Activated naive CD4-positive, alpha-beta T cell treated with anti-CD3 and anti-CD28 coated beads, Interleukin-2, amount 50 U/mL, for 16 hours (primary cell): ENCODE measurements around the gene CLECL1.
A peak's percentile ranks its signal among the peaks of the same experiment; 100 is the strongest.
"Not testable (repeated sequence)": the region's sequence is repeated elsewhere in the genome, so short reads cannot be mapped to it uniquely, and the experiment has no call there.

Source experiments
- DNase-seq: peaks from one replicate; pipeline ENCODE4 v3.0.0-alpha.2; 2020

CLECL1 gene

DNA sequence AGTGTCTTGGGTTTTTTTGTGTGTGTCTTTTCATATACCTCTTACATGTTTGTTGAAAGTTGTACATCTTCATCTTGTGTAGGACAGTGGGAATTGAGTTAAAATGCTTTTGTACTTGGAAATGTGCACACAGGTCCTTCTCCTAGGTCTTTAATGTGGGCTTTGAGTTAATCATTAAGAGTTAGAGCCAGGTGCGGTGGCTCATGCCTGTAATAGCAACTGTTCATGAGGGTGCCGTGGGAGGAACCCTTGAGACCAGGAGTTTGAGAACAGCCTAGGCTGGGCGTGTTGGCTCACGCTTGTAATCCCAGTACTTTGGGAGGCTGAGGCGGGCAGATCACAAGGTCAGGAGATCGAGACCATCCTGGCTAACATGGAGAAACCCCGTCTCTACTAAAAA, 13.9 kb downstream of the CLECL1 start:
- DNase-seq: no peak

DNA sequence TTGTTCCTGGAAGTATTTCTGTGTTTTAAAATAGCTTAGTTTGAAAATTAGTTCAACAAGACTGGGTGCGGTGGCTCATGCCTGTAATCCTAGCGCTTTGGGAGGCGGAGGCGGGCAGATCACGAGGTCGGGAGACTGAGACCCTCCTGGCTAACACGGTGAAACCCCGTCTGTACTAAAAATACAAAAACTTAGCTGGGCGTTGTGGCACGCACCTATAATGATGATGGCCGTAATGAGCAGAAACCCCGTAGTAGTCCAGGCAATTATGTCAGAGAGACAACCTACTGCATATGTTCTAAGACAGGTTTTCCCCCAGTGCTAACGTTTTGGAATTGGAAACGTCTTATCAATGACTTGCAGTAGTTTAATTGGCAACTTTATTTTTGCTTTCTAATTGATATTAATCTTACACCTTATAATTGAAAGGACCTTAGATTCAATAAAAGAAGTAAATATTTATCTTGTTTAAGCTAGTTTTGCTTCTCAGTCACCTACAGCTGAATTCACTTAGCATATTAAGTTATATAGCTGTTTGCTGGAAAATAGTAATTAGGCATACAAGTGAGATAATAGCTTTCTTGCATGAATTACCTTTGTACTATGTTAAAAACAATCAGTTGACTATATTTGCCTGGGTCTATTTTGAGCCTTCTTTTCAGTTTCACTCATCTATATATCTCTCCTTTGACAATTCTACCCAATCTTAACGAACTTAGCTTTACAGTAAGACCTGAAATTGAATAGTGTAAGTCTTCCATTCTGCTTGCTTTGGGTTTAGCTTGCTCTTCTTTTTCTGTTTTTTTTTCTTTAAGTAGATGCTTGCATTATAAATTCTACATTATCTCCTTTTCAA, 15.6 kb downstream of the CLECL1 start:
- no peak for DNase-seq

DNA sequence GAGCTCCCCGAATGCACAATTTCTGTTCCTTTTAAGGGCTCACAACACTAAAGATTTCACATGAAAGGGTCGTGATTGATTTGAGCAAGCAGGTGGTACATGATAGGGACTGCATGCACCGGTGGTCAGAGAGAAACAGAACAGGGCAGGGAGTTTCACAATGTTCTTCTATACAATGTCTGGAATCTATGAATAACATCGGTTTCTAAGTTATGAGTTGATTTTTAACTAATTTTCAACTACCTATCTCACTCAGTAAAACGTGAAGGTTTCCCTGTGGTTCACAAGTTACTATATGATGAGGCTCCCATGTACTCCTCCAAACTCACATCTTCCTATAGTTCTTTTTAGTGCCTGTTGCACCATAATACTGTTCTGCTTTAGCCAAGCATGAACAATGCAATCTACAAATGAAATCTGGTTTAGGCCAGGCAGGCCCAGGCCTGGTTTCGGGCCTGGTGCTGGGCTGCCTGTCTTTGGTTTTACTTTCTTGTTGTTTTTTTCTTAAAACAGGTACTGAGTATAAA, 19.8 kb downstream of the CLECL1 start:
- DNase-seq: not testable (repeated sequence)

DNA sequence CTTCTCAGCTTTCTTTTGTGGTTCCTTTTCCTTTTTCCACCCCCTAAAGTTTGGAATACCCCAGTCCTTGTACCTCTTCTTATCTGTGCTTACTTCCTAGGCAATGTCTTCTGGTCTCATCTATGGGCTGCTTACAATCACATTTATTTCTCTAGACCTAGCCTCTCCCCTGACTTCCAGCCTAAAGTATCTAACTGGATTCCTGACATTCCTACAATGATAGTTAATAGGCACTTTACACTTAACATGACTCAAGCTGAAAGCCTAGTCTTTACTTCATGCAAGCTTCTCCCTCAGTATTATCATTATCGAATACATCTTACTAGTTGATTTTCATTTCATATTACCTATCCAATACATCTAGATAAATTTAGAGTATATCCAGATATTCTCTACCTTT, 21.2 kb downstream of the CLECL1 start:
- no peak for DNase-seq

GRCh38 chr12:9710584-9711375, 22.1 kb downstream of the CLECL1 start:
- DNase-seq: no peak

DNA sequence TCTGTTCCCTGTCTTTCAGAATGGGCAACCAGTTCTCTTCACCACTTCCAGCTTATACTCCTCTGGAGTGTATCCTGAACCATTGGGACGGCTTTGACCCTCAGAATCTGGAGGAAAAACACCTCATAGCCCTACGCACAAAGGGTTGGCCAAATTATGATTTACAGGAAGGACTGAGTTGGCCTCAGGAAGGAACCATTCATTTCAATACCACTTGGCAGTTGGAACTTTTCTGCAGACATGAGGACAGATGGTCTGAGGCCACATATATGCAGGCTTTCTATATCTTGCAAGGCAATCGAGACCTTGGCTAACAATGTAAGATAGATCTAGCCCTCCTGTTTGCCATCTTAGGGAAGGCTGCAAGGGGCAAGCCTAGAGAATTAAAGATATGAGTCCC, 24.0 kb downstream of the CLECL1 start:
- no peak for DNase-seq

GRCh38 chr12:9707864-9708808, 24.8 kb downstream of the CLECL1 start:
- DNase-seq: peak; percentile 66

GRCh38 chr12:9707356-9707755, 25.5 kb downstream of the CLECL1 start:
- DNase-seq: no peak

DNA sequence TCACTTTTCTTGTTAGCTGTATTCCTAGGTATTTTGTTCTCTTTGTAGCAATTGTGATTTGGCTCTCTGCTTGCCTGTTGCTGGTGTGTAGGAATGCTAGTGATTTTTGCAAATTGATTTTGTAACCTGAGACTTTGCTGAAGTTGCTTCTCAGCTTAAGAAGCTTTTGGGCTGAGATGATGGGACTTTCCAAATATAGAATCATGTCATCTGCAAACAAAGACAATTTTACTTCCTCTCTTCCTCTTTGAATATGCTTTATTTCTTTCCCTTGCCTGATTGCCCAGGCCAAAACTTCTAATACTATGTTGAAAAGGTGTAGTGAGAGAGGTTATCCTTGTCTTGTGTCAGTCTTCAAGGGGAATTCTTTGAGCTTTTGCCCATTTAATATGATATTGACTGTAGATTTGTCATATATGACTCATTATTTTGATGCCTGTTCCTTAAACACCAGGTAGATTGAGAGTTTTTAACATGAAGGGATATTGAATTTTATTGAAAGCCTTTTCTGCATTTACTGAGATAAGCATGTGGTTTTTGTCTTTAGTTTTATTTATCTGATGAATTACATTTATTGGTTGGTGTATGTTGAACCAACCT, 26.7 kb downstream of the CLECL1 start:
- DNase-seq: no peak

DNA sequence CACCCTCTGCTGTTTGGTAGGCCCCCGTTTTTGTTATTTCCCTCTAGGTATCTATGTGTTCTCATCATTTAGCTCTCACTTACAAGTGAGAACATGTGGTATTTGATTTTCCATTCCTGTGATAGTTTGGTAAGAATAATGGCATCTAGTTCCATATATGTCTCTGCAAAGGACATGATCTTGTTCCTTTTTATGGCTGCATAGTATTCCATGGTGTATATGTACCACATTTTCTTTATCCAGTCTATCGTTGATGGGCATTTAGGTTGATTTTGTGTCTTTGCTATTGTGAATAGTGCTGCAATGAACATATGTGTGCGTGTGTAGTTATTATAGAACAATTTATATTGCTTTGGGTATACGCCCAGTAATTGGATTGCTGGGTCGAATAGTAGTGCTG, 28.3 kb downstream of the CLECL1 start:
- not testable (repeated sequence) for DNase-seq

DNA sequence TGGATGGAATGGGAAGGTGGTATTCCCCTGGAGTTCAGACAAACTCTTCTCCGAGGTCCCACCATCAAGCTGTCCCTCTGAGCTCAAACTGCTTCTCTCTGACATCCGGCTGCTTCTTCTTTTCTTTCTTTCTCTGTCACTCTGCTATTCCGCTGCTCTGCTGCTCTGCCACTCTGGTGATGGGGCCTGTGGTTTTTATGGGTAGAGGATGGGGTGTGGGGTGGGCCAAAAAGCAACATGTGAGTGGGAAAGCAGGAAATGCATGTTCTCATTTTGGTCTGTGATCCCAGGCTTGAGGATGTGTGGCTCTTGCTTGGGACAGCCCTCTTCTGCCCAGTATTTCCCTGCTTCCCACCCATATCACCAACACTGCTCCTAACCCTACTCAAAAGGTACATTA, 30.6 kb downstream of the CLECL1 start:
- peak; percentile 33 for DNase-seq

DNA sequence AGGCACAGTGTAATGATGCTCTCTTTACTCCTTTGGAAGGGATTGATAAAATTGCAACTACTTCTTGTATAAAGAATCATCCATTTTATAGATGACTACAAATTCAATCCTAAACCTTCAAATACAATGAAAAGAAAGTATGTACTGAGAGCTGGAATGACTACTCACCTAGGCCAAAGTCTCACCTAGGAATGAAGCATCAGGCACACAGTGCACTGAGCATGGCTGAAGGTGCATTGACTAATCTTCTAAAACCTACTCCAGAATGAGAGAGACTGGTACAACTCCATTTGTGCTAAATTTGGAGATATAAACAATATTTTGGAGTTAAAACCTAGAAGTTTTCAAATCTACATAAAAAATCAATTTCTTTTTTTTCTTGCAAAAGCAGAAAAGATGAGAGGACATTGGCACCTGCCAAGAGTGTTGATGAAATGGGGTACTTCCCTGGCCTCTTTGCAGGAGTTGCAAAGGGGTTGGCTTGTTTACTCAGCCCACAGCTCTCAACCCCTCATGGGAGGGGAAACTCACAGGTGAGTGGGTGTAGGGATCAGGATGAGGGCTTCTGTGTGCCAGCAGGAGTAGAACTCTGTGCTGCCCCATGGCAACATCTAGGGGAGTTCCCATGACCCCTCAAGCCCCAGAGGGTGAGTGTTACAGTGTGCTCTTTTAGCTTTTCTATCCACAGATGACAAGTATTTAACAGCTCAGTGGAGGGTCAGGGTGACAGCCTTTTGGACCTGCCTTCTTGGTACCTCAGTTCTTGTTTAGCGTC, 31.3 kb downstream of the CLECL1 start:
- DNase-seq: peak; percentile 26

DNA sequence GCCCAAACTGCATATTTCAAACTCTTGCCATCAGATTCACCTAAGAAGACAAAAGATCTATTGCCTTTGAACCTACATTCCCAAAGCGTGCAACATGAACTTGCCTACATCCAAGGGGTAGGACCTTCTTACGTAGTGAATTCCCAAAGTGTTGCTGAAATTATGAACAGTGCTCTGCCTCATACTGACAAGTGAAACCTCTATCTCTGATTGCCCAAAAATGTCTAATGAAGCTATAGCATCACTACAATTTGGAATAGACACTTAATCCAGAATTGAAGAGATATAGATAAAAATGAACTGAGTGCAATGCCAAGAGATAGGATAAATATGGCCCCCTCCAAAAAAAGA, 32.3 kb downstream of the CLECL1 start:
- DNase-seq: no peak

GRCh38 chr12:9699898-9700605, 32.8 kb downstream of the CLECL1 start:
- DNase-seq: no peak

DNA sequence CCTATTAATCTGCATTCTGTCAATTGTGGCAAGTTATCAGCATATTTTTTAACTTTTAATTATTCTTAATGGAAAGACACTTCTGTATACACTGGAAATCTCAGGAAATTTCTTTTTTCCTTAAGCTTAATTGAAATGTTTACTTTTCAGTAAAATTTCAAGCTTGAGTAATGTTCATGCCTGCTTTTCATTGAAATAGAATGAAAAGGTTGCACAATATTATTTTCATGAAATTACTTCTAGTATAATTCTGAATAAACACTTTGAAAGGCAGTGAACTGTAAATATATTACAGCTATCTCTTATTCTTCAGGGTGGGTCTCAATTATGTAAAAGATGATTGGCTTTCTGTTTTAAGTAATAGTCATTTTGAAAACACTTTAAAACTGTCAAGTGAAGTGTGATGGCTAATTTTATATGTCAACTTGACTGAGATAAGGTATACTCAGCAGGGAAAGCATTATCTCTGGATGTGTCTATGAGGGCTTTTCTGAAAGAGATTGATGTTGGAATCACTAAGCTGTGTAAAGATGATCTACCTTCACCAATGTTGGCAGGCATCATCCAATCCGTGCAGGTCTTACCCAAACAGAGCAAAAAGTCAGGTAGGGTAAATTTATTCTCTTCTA, 33.5 kb downstream of the CLECL1 start:
- no peak for DNase-seq

DNA sequence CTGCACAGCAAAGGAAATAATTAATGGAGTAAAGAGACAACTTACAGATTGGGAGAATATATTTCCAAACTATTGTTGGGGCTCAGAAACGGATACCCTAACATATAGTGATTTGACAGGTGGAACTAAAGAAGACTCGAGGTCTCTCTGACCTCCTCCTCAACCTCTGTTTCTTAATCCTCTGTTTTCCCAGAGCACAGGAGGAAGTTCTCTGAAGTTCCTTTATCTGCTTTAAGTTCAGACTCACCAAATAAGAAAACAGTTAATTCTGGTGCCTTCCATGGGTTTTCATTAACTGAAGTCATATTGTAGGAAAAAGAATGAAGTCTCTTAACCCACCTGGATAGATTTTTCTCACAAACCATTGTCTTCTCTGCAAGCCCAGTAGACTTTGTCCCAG, 34.2 kb downstream of the CLECL1 start:
- DNase-seq: no peak

GRCh38 chr12:9697619-9698018, 35.3 kb downstream of the CLECL1 start:
- no peak for DNase-seq

- not testable (repeated sequence) for DNase-seq
Observed at GRCh38 chr12:9695661-9696060, 37.2 kb downstream of the CLECL1 start.

DNA sequence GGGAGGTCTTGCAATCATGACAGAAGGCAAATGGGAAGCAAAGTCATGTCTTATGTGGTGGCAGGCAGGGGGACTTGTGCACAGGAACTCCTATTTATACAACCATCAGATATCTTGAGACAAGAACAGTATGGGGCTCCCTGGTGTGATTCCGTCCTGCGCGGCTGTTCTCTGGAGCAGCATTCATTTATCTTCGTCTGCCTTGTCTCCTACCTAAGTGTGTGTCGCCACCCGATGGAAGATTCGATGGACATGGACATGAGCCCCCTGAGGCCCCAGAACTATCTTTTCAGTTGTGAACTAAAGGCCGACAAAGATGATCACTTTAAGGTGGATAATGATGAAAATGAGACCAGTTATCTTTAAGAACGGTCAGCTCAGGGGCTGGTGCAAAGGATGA, 37.7 kb downstream of the CLECL1 start:
- not testable (repeated sequence) for DNase-seq

GRCh38 chr12:9694241-9694640, 38.7 kb downstream of the CLECL1 start:
- no peak for DNase-seq
